GM18951 (cell line): Measurements from ENCODE around the gene DOK6.

Source experiments
- POLR2A ChIP-seq: IDR thresholded peaks from 4 replicates; pipeline ENCODE4 v1.6.1; 2011; ENCODE audit warnings: mild to moderate bottlenecking; ENCODE audit not compliant: insufficient read length, insufficient read depth; ENCODE audit errors: extremely low read depth
- in situ Hi-C: fragments of 300-500 bp; cut with MboI; formaldehyde crosslinking; loops from one replicate; pipeline ENCODE4 v1.12.0; 2022; ENCODE audit warnings: low sequenced_read_pairs, mixed read lengths, inconsistent platforms; ENCODE audit not compliant: unreplicated experiment

DOK6 gene

GRCh38 chr18:69718912-69719547 lies 318.3 kb downstream of the DOK6 start:
- in situ Hi-C loops = no loop called here
- no peak for TF ChIP-seq POLR2A

DNA sequence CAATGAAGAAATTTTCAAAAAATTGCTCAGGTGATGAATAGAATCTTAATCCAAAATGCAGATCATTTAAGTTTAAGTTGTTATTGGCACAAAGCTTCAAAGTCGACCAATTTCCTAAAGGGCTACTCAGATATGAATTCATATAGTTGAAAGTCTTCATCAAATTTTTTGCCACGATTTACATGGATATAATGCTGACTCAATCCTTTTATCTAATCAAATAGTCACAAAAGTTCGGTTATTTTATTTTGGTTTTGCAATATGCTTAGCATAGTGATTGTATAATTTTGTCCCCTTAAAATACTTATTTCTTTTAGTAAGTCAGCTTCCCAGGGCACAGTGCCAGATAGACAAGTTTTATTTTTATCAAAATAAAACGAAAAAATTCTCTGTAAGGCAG lies 319.7 kb downstream of the DOK6 start:
- in situ Hi-C loops = no loop called here
- TF ChIP-seq POLR2A = no peak

DNA sequence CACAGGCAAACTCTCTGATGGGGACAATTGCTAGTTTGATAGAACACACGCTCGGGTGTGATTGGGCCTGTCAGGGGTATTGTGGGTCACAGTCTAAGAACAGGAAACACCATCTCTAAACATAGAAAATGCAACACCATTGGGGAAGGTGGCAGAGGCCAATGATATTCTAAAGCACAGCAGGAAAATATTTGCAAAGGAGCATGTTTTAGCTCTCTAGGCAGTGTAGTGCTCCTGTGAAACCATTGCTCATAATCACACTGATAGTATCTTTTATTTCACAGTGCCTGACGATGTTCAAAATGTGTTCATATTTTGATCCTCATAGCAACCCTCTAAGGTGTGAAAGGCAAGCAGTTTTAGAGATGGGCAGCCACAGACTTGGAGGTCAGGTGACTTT lies 322.7 kb downstream of the DOK6 start:
- no peak for TF ChIP-seq POLR2A
- in situ Hi-C loops = no loop called here

- in situ Hi-C loops = no loop called here
- no peak for TF ChIP-seq POLR2A
Measured at GRCh38 chr18:69725009-69725408, 324.3 kb downstream of the DOK6 start.

- in situ Hi-C loops = no loop called here
- no peak for TF ChIP-seq POLR2A
Measured at GRCh38 chr18:69725855-69726508, 325.3 kb downstream of the DOK6 start.

- no peak for TF ChIP-seq POLR2A
- in situ Hi-C loops = no loop called here
Measured at GRCh38 chr18:69727912-69728572, 327.4 kb downstream of the DOK6 start.

DNA sequence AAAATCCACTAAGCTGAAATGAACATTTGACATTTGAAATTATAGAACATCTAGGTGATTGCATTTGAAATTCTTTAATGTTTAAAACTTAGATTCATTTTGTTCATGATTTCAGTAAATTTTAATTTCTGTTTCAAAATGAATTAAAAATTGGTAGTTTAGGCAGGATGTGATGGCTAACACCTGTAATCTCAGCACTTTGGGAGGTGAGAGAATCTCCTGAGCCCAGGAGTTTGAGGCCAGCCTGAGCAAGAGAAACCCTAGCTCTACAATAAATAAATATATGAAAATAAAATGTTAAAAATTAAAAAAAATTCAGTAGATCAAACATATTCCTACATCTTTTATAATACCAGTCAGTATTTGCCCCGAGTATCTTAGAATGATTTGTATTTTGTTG lies 330.0 kb downstream of the DOK6 start:
- no peak for TF ChIP-seq POLR2A
- in situ Hi-C loops = no loop called here

DNA sequence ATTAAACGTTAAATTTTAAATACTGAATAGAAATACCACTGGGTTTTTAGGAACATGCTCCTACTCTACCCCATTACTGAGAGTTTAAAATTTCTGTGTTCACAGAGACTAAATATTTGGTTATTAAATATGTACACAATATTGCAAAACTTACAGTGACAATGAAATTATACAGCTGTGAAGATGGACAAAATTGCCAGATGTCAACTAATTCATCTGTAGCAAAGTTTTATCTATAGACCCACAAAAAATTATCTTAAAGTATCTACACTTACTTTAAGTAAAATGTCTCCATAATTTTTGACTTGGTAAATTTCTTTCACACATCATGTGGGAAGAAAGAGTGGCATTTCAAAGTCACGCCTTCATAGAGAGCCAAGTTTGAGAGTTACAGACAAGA lies 333.8 kb downstream of the DOK6 start:
- in situ Hi-C loops = no loop called here
- TF ChIP-seq POLR2A = no peak

DNA sequence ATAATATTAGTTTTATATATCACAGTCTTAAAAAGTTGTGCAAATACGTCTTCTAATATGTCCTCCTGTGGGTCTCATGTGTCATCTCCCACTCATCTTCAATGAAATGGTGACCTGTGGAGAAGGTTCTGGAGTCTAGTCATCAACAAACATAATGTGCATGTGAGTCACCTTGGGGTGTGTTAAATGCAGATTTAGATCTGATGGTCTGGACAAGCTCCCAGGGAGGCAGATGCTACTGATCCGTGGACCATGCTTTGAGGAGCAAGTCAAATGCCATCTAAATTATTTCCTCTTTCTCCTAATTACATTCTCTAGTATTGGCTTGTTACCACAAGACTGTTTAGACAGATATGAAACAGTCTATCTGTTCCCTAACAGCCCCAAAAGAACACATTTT lies 336.0 kb downstream of the DOK6 start:
- in situ Hi-C loops = no loop called here
- no peak for TF ChIP-seq POLR2A

- in situ Hi-C loops = no loop called here
- TF ChIP-seq POLR2A = no peak
Measured at GRCh38 chr18:69737851-69738250, 337.2 kb downstream of the DOK6 start.

DNA sequence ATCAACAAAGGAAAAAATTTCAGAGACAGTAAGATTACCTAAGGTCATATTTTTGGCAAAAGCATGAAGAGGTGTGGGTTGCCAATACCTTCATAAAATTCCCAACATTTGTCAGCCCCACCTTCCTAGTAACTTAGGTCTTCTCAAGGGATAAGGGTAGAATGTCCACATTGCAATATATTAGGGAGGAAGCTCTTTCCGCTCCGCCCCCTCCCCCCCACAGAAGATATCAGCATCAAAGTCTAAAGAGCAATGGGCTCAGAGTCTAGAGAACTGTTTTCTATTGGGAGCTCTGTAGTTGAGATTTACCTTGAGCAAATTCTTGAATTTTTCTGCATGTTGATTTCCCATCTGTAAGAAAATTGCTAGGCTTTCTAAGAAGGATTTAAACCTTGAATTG lies 346.7 kb downstream of the DOK6 start:
- no peak for TF ChIP-seq POLR2A
- in situ Hi-C loops = no loop called here

DNA sequence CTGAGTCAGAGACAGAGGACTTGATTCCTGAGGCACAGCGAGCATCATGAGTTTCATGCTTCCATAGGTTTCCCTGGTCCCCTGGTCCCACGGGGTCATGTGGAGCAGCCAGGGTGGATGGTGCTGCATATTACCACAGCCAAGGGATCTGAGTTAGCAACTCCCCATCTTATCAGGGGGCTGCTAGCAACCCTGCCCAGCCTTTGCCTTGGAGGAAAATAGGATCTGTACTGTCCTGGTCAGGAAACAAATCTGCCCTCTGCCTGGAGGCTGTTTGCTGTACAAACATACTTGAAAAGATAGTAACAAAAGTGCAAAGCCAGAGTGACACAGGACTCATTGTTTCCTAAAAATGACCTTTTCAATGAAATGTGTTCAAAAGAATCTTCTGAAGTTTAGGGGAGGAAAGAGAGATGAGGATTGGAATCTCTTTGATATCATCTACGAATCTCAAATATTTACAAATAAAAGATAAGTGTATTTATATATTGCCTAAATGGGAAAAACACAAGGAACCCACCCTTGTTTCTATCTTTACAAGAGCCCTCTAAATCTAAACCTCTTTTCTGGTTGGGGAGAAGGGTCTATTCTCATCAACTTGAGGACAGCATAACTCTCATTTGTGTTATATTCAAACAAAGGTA lies 352.2 kb downstream of the DOK6 start:
- TF ChIP-seq POLR2A = no peak
- in situ Hi-C loops = no loop called here

- in situ Hi-C loops = no loop called here
- no peak for TF ChIP-seq POLR2A
Measured at GRCh38 chr18:69754108-69754507, 353.4 kb downstream of the DOK6 start.
